Measurements from ENCODE around the gene SLC19A1.

DNA sequence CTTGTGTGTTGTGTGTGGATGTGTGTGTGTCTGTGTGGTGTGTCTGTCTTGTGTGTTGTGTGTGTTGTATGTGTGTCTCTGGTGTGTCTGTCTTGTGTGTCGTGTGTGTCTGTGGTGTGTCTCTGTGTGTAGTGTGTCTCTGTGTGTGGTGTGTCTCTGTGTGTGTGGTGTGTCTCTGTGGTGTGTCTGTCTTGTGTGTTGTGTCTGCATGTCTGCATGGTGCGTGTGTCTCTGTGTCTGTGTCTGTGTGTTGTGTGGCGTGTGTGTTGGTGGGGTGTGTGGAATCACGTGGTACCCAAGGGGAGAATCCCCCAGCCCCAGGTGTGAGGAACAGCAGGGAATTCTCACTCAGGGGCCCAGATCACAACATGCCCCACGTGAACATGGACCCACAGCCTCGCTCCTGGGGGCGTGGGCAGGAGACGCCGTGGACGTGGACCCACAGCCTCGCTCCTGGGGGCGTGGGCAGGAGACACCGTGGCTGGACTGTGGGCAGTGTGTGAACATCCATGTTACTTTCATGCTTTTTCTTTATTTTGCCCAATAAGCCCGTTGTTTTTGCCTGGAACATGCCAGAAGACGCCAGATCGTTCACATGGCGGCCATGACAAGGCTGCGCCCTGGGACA lies 67.8 kb downstream of the SLC19A1 start:
- TF ChIP-seq EP300 (IDR thresholded peaks at IDR 0.05), result no peak
- no peak for TF ChIP-seq POLR2A (IDR thresholded peaks at IDR 0.05)
